ENCODE measurements around the gene JPT1. TPM values are rescaled to one million over a fixed set of nuclear protein-coding genes. Genes with fewer than 3 reads are reported as not detected.

JPT1 gene
- total RNA-seq, 1 experiment from 2014 or later, result 341 TPM

GRCh38 chr17:75199886-75200618, 45.7 kb upstream of the JPT1 start:
- H3K4me3 Mint-ChIP-seq, result no peak overlapping the region
- 0 out of 2 replicates have a peak, but pooled peaks cover 2% of the 10 kb centered on the region for H3K4me1 Mint-ChIP-seq
- H3K27ac Mint-ChIP-seq, result no peak overlapping the region
- CTCF ChIA-PET, result interaction anchor here (0.9 to 5.6 kb wide), 8 partner anchors 17 to 239 kb away, joined by 3 to 79 read pairs (median 6); partner anchors contain the start of genes ARMC7 and SUMO2
- H3K36me3 Mint-ChIP-seq, result no peaks in the 10 kb centered on the region
- no peak for DNase-seq (ENCODE audit: low spot score)
- no peak for ATAC-seq
- POLR2A ChIA-PET, result interaction anchor here (0.6 kb wide), 1 partner anchor 40 kb away, joined by 3 read pairs; no protein-coding TSS in a partner anchor
- peaks cover 2% of the 10 kb centered on the region; the same call in 1 of the 2 replicates for H3K27me3 Mint-ChIP-seq (ENCODE audit: low read depth)
- H3K9me3 Mint-ChIP-seq, result no peaks in the 10 kb centered on the region
- TF ChIP-seq ZNF416 (CRISPR knock-in tag; IDR thresholded peaks at IDR 0.05), result no peak
- no peak for TF ChIP-seq ELF4 (CRISPR knock-in tag; IDR thresholded peaks at IDR 0.05; ENCODE audit: low read depth)
- no peak for TF ChIP-seq SOX15 (CRISPR knock-in tag; IDR thresholded peaks at IDR 0.05)

- DNase-seq (ENCODE audit: low spot score), result no peak
- peaks cover 2% of the 10 kb centered on the region; the same call in 1 of the 2 replicates for H3K27me3 Mint-ChIP-seq (ENCODE audit: low read depth)
- POLR2A ChIA-PET, result no interaction called here
- no peak for ATAC-seq
- H3K4me3 Mint-ChIP-seq, result no peak overlapping the region
- TF ChIP-seq, protein P1, sequence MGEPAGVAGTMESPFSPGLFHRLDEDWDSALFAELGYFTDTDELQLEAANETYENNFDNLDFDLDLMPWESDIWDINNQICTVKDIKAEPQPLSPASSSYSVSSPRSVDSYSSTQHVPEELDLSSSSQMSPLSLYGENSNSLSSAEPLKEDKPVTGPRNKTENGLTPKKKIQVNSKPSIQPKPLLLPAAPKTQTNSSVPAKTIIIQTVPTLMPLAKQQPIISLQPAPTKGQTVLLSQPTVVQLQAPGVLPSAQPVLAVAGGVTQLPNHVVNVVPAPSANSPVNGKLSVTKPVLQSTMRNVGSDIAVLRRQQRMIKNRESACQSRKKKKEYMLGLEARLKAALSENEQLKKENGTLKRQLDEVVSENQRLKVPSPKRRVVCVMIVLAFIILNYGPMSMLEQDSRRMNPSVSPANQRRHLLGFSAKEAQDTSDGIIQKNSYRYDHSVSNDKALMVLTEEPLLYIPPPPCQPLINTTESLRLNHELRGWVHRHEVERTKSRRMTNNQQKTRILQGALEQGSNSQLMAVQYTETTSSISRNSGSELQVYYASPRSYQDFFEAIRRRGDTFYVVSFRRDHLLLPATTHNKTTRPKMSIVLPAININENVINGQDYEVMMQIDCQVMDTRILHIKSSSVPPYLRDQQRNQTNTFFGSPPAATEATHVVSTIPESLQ (CRISPR knock-in tag; IDR thresholded peaks at IDR 0.05), result no peak
- TF ChIP-seq ZNF512 (CRISPR knock-in tag; IDR thresholded peaks at IDR 0.05; ENCODE audit: borderline replicate concordance) (no peak), ZNF425 (CRISPR knock-in tag; conservative IDR thresholded peaks at IDR 0.05) (no peak), MYBL2 (CRISPR knock-in tag; IDR thresholded peaks at IDR 0.05) (no peak)
- TF ChIP-seq, protein P2, sequence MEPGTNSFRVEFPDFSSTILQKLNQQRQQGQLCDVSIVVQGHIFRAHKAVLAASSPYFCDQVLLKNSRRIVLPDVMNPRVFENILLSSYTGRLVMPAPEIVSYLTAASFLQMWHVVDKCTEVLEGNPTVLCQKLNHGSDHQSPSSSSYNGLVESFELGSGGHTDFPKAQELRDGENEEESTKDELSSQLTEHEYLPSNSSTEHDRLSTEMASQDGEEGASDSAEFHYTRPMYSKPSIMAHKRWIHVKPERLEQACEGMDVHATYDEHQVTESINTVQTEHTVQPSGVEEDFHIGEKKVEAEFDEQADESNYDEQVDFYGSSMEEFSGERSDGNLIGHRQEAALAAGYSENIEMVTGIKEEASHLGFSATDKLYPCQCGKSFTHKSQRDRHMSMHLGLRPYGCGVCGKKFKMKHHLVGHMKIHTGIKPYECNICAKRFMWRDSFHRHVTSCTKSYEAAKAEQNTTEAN (CRISPR knock-in tag; IDR thresholded peaks at IDR 0.05), result no peak
- no peak overlapping the region for H3K27ac Mint-ChIP-seq
- H3K36me3 Mint-ChIP-seq, result no peaks in the 10 kb centered on the region
- no peaks in the 10 kb centered on the region for H3K9me3 Mint-ChIP-seq
- no peaks in the 10 kb centered on the region for H3K4me1 Mint-ChIP-seq
- CTCF ChIA-PET, result no interaction called here
Observed at GRCh38 chr17:75194879-75195278, 40.6 kb upstream of the JPT1 start.

DNA sequence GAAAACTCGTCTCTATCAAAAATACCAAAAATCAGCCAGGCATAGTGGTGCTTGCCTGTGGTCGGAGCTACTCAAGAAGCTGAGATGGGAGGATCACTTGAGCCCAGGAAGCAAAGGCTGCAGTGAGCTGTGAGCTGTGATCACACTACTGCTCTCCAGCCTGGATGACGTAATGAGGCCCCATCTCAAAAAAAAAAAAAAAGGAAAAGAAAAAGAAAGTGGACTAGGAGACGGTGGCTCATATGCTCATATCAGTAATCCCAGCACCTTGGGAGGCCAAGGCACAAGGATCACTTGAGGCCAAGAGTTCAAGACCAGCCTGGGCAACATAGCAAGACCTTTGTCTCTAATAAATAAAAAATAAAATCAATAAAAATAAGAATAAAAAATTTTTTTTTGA, 37.3 kb upstream of the JPT1 start:
- no peaks in the 10 kb centered on the region for H3K4me1 Mint-ChIP-seq
- ChIA-PET POLR2A (no interaction called here), CTCF (interaction anchor here (0.6 to 2.1 kb wide), 6 partner anchors 10 to 339 kb away, joined by 3 to 11 read pairs (median 4); no protein-coding TSS in a partner anchor)

More for the DNA sequence above, 37.3 kb upstream of the JPT1 start:
- Mint-ChIP-seq H3K27me3 (ENCODE audit: low read depth) (no peaks in the 10 kb centered on the region; the same call in 1 of the 2 replicates), H3K4me3 (no peak overlapping the region), H3K27ac (peak overlapping the region; percentile 27; the same call in 1 of the 2 replicates), H3K9me3 (no peaks in the 10 kb centered on the region), H3K36me3 (no peaks in the 10 kb centered on the region)
- DNase-seq (ENCODE audit: low spot score), result no peak
- TF ChIP-seq, protein P3, sequence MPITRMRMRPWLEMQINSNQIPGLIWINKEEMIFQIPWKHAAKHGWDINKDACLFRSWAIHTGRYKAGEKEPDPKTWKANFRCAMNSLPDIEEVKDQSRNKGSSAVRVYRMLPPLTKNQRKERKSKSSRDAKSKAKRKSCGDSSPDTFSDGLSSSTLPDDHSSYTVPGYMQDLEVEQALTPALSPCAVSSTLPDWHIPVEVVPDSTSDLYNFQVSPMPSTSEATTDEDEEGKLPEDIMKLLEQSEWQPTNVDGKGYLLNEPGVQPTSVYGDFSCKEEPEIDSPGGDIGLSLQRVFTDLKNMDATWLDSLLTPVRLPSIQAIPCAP (CRISPR knock-in tag; IDR thresholded peaks at IDR 0.05), result no peak
- no peak for TF ChIP-seq ZNF512 (CRISPR knock-in tag; IDR thresholded peaks at IDR 0.05; ENCODE audit: borderline replicate concordance)
- no peak for TF ChIP-seq CREM (CRISPR knock-in tag; IDR thresholded peaks at IDR 0.05)
- no peak for TF ChIP-seq NFYB (CRISPR knock-in tag; conservative IDR thresholded peaks at IDR 0.05; ENCODE audit: low read depth)
- no peak for TF ChIP-seq CBFB (CRISPR knock-in tag; IDR thresholded peaks at IDR 0.05; ENCODE audit: low read depth)
- TF ChIP-seq ATF3 (CRISPR knock-in tag; conservative IDR thresholded peaks at IDR 0.05), result no peak
- no peak for TF ChIP-seq FOXJ3 (CRISPR knock-in tag; IDR thresholded peaks at IDR 0.05; ENCODE audit: borderline replicate concordance)
- TF ChIP-seq, protein P4, sequence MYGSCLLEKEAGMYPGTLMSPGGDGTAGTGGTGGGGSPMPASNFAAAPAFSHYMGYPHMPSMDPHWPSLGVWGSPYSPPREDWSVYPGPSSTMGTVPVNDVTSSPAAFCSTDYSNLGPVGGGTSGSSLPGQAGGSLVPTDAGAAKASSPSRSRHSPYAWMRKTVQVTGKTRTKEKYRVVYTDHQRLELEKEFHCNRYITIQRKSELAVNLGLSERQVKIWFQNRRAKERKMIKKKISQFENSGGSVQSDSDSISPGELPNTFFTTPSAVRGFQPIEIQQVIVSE (CRISPR knock-in tag; IDR thresholded peaks at IDR 0.05; ENCODE audit: borderline replicate concordance), result no peak
- TF ChIP-seq, protein P5, sequence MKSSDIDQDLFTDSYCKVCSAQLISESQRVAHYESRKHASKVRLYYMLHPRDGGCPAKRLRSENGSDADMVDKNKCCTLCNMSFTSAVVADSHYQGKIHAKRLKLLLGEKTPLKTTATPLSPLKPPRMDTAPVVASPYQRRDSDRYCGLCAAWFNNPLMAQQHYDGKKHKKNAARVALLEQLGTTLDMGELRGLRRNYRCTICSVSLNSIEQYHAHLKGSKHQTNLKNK (CRISPR knock-in tag; IDR thresholded peaks at IDR 0.05), result no peak
- TF ChIP-seq ZBTB21 (CRISPR knock-in tag; IDR thresholded peaks at IDR 0.05; ENCODE audit: borderline replicate concordance), result no peak
- ATAC-seq, result no peak
